Endothelial cell of umbilical vein (primary cell): ENCODE results near the gene RAB4A. TPM values are rescaled to one million over a fixed set of nuclear protein-coding genes. Genes with fewer than 3 reads are reported as not detected.

Experiments
- BruUV-seq: library from RNA; stranded (reverse); fragments of 400-500 nt; replicated peaks from 2 replicates; lab custom pipeline; 2021; lab: Mats Ljungman, UMichigan
- CTCF ChIA-PET: fragments of 300-600, 350-600 bp; sonication (Branson Sonifier 250); formaldehyde crosslinking; loops from one replicate; lab custom pipeline; 2021; ENCODE audit warnings: antibody characterized with exemption, inconsistent platforms; lab: Charles Lee
- POLR2A ChIA-PET: fragments of 300-600, 350-600 bp; sonication (Branson Sonifier 250); formaldehyde crosslinking; loops from one replicate; lab custom pipeline; 2021; ENCODE audit warnings: antibody characterized with exemption, inconsistent platforms; lab: Charles Lee
- DNase-seq: peaks from one replicate; pipeline ENCODE4 v3.0.0-alpha.2; 2011; ENCODE audit warnings: low read depth, low spot score
- FAIRE-seq: peaks from 2 replicates; lab custom pipeline; 2011; peaks lifted over from hg19 to GRCh38; lab: Jason Lieb, UNC
- H2AFZ ChIP-seq: 2 replicates; pipeline ENCODE4 v1.6.0; 2012; ENCODE audit warnings: low read depth, low read length, control low read depth, inconsistent platforms
- H3K27ac ChIP-seq: 2 replicates; pipeline ENCODE4 v1.5.1; 2011; ENCODE audit warnings: low read depth, mild to moderate bottlenecking, control low read depth, low read length, moderate library complexity; ENCODE audit not compliant: insufficient read depth
- H3K27me3 ChIP-seq, 2 experiments: 2 replicates each; pipeline versions ENCODE4 v1.6.0 to v1.6.1; 2011; ENCODE audit warnings: low read length in 2 of 2, mixed read lengths in 1 of 2; ENCODE audit not compliant: control insufficient read depth in 2 of 2, insufficient read depth in 2 of 2
- H3K36me3 ChIP-seq, 2 experiments: 2 replicates in 1 of 2; 3 replicates in 1 of 2; pipeline ENCODE4 v1.5.1; 2011; ENCODE audit warnings: low read length in 2 of 2, mild to moderate bottlenecking in 1 of 2, moderate library complexity in 1 of 2; ENCODE audit not compliant: control insufficient read depth in 2 of 2, insufficient read depth in 2 of 2; ENCODE audit errors: extremely low read depth in 1 of 2
- H3K4me1 ChIP-seq: 3 replicates; pipeline ENCODE4 v1.5.1; 2011; ENCODE audit warnings: mild to moderate bottlenecking, low read length; ENCODE audit not compliant: control insufficient read depth, insufficient read depth; ENCODE audit errors: extremely low read depth
- H3K4me2 ChIP-seq: 2 replicates; pipeline ENCODE4 v1.6.1; 2011; ENCODE audit warnings: low read length, control low read depth, mixed read lengths; ENCODE audit not compliant: insufficient read depth
- H3K4me3 ChIP-seq, 3 experiments: fragments of 200-600 bp in 1 of 3; sonication (generic), shearing (Covaris generic) in 1 of 3; replicated peaks in 1 of 3; 2 replicates each; pipeline ENCODE4 v1.5.1; 2011 to 2016; ENCODE audit warnings: control low read depth in 3 of 3, low read length in 3 of 3, mild to moderate bottlenecking in 2 of 3, inconsistent platforms in 1 of 3, low read depth in 1 of 3, moderate library complexity in 1 of 3; ENCODE audit not compliant: insufficient read depth in 1 of 3
- H3K79me2 ChIP-seq: 2 replicates; pipeline ENCODE4 v1.6.0; 2012; ENCODE audit warnings: low read length, inconsistent platforms; ENCODE audit not compliant: control insufficient read depth, insufficient read depth
- H3K9ac ChIP-seq: replicated peaks from 2 replicates; pipeline ENCODE3; 2011; ENCODE audit warnings: low read length, control low read depth; ENCODE audit not compliant: insufficient read depth; ENCODE audit errors: extremely low read depth
- H3K9me1 ChIP-seq: replicated peaks from 3 replicates; pipeline ENCODE4 v1.6.0; 2011; ENCODE audit warnings: mild to moderate bottlenecking, low read length; ENCODE audit not compliant: control insufficient read depth, insufficient read depth; ENCODE audit errors: extremely low read depth
- H3K9me3 ChIP-seq: replicated peaks from 2 replicates; pipeline ENCODE4 v1.5.1; 2012; ENCODE audit warnings: low read length, inconsistent platforms; ENCODE audit not compliant: control insufficient read depth, insufficient read depth
- H4K20me1 ChIP-seq: replicated peaks from 2 replicates; pipeline ENCODE3; 2011; ENCODE audit warnings: mild to moderate bottlenecking, low read length; ENCODE audit not compliant: control insufficient read depth, insufficient read depth; ENCODE audit errors: extremely low read depth
- CTCF ChIP-seq, 2 donors: IDR thresholded peaks; 1 replicate in 1 of 2; 2 replicates in 1 of 2; pipeline ENCODE4 v1.5.1; 2011; ENCODE audit warnings: low read length in 2 of 2, mild to moderate bottlenecking in 2 of 2, moderate library complexity in 2 of 2, control low read depth in 1 of 2, inconsistent platforms in 1 of 2, low read depth in 1 of 2; ENCODE audit not compliant: insufficient read depth in 1 of 2; ENCODE audit errors: extremely low read depth in 1 of 2
- EZH2 ChIP-seq: IDR thresholded peaks from 2 replicates; pipeline ENCODE4 v1.6.1; 2012; ENCODE audit warnings: borderline replicate concordance, low read depth, mild to moderate bottlenecking, moderate library complexity, low read length, inconsistent platforms; ENCODE audit not compliant: severe bottlenecking
- FOS ChIP-seq: IDR thresholded peaks from 2 replicates; pipeline ENCODE4 v1.6.1; 2011; ENCODE audit warnings: mild to moderate bottlenecking, low read length, moderate library complexity, borderline replicate concordance; ENCODE audit not compliant: insufficient read depth
- GATA2 ChIP-seq: IDR thresholded peaks from 2 replicates; pipeline ENCODE4 v1.7.0; 2011; ENCODE audit warnings: low read depth, mild to moderate bottlenecking, moderate library complexity, mixed read lengths, low read length; ENCODE audit not compliant: insufficient read length, insufficient read depth
- JUN ChIP-seq: IDR thresholded peaks from 2 replicates; pipeline ENCODE4 v1.6.1; 2011; ENCODE audit warnings: borderline replicate concordance, low read depth; ENCODE audit not compliant: insufficient read length, insufficient read depth
- MAX ChIP-seq: IDR thresholded peaks from 2 replicates; pipeline ENCODE4 v1.6.1; 2011; ENCODE audit not compliant: insufficient read depth, insufficient read length
- MYC ChIP-seq: IDR thresholded peaks from one replicate; pipeline ENCODE4 v1.6.1; 2011; ENCODE audit warnings: mild to moderate bottlenecking, low read depth, low read length
- POLR2A ChIP-seq: IDR thresholded peaks from 2 replicates; pipeline ENCODE4 v1.6.1; 2012; ENCODE audit warnings: low read depth, mild to moderate bottlenecking, control low read depth, low read length
- POLR2AphosphoS5 ChIP-seq: IDR thresholded peaks from 2 replicates; pipeline ENCODE4 v1.6.1; 2012; ENCODE audit warnings: low read depth, mild to moderate bottlenecking, control low read depth, low read length, moderate library complexity; ENCODE audit not compliant: insufficient read depth
- dilution Hi-C: fragments of 300-500 bp; cut with MboI; formaldehyde crosslinking; loops from one replicate; pipeline ENCODE4 v1.15.0; 2019; ENCODE audit warnings: low sequenced_read_pairs; ENCODE audit not compliant: extremely low pct_ligation_motif_present
- intact Hi-C: fragments of 100-400 bp; cut with micrococcal nuclease; formaldehyde crosslinking; loops from one replicate; pipeline ENCODE4 v1.10.0; 2022
- polyA plus RNA-seq, 4 experiments: library from polyadenylated mRNA; depleted of rRNA in 3 of 4; stranded (reverse) in 3 of 4; unstranded in 1 of 4; fragments of >200 nt; gene quantifications; 2 replicates each; pipeline versions ENCODE4 v1.2.1 to v1.2.3, GENCODE V29; 2011 to 2012; ENCODE audit warnings: missing spikeins in 1 of 4
- total RNA-seq: library from RNA; stranded (reverse); gene quantifications from 2 replicates; pipeline ENCODE4 v1.2.3, GENCODE V29; 2021

The RAB4A gene
- total and polyA plus RNA-seq, 2 donors (not counting 3 experiments of a cell fraction or from before 2014, with no cell fraction given) = 14.8 to 52.9 TPM

GRCh38 chr1:229302740-229303139, 31.8 kb downstream of the RAB4A start:
- dilution Hi-C loops (no loop called here), intact Hi-C loops (no loop called here)
- FAIRE-seq (no peak), DNase-seq (no peak)
- no peak overlapping the region for H3K27ac ChIP-seq
- no peaks in the 10 kb centered on the region for H3K9me3 ChIP-seq
- H3K27me3 ChIP-seq = no peaks in the 10 kb centered on the region
- H3K9me1 ChIP-seq = no peaks in the 10 kb centered on the region
- no peaks in the 10 kb centered on the region for H3K4me1 ChIP-seq
- ChIA-PET POLR2A (no interaction called here), CTCF (no interaction called here)
- H3K9ac ChIP-seq = no peak overlapping the region
- H3K79me2 ChIP-seq = no peaks in the 10 kb centered on the region
- TF ChIP-seq MAX = no peak
- TF ChIP-seq EZH2 = no peak
- TF ChIP-seq POLR2A = no peak
- no peak for TF ChIP-seq MYC
- TF ChIP-seq GATA2 = no peak
- TF ChIP-seq FOS = no peak
- no peak for TF ChIP-seq POLR2AphosphoS5
- no peak for TF ChIP-seq CTCF (IDR thresholded peaks at IDR 0.05; ENCODE audit: extremely low read depth in 1 of 2, insufficient read depth in 1 of 2, low read depth in 1 of 2, low read length in 2 of 2)
- TF ChIP-seq JUN = no peak
- no peaks in the 10 kb centered on the region for H4K20me1 ChIP-seq
- no TSS peak for BruUV-seq
- H3K4me2 ChIP-seq = no peak overlapping the region
- H2AFZ ChIP-seq = no peak overlapping the region
- H3K4me3 ChIP-seq = no peak overlapping the region
- H3K36me3 ChIP-seq = peaks cover 12% of the 10 kb centered on the region in 2 experiments
